Stomach smooth muscle (tissue), 2 donors: Measurements from ENCODE around the gene UQCR11.
"Not testable (repeated sequence)": the region's sequence is repeated elsewhere in the genome, so short reads cannot be mapped to it uniquely, and the experiment has no call there.

Source experiments
- H3K27ac ChIP-seq: one replicate; pipeline ENCODE4 v1.7.0; 2013; ENCODE audit warnings: mild to moderate bottlenecking, low read length, inconsistent platforms
- H3K27me3 ChIP-seq, 2 donors: one replicate each; pipeline ENCODE4 v1.7.0; 2013; ENCODE audit warnings: low read length in 2 of 2; ENCODE audit not compliant: insufficient read depth in 2 of 2, control insufficient read depth in 1 of 2
- H3K36me3 ChIP-seq, 2 donors: one replicate each; pipeline ENCODE4 v1.7.0; 2013; ENCODE audit warnings: low read length in 2 of 2; ENCODE audit not compliant: control insufficient read depth in 2 of 2, insufficient read depth in 2 of 2
- H3K4me1 ChIP-seq: one replicate; pipeline ENCODE4 v1.7.0; 2013; ENCODE audit warnings: low read length; ENCODE audit not compliant: control insufficient read depth, insufficient read depth
- H3K4me3 ChIP-seq, 2 donors: one replicate each; pipeline ENCODE4 v1.7.0; 2013; ENCODE audit warnings: low read length in 2 of 2
- H3K9ac ChIP-seq, 2 donors: one replicate each; pipeline ENCODE4 v1.7.0; 2013; ENCODE audit warnings: low read length in 2 of 2, mild to moderate bottlenecking in 1 of 2
- H3K9me3 ChIP-seq, 2 donors: one replicate each; pipeline ENCODE4 v1.7.0; 2013; ENCODE audit warnings: low read length in 2 of 2; ENCODE audit not compliant: control insufficient read depth in 2 of 2
- donor health status: healthy.
- donor health status: Pancreatic carcinoma.

The UQCR11 gene

DNA sequence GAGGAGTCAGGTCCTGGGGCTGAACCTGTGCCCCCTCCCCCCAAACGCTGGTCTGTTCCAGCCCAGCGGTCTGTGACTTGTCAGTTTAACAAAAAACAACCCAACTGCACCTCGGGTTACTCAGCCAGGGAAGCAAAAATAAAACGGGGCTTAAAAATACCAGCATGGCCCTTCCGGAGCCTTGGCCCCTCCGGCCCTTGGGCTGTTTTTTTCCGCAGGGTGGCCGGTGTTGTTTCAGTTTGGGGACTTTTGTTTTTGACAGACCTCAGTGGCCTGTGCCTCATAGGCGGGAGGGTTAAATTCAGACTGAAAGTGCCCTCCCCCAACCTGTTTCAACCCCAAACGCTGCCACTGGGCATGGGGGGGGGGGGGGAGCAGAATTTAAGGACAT, 43.2 kb upstream of the UQCR11 start:
- Histone ChIP-seq H3K4me3 (no peak overlapping the region), H3K27ac (no peak overlapping the region), H3K4me1 (peaks cover 15% of the 10 kb centered on the region), H3K27me3 (no peaks in the 10 kb centered on the region), H3K9me3 (no peaks in the 10 kb centered on the region), H3K9ac (no peak overlapping the region), H3K36me3 (peaks cover 0 to 7% of the 10 kb centered on the region in 2 donors)

- no peaks in the 10 kb centered on the region for H3K9me3 ChIP-seq
- no peak overlapping the region for H3K27ac ChIP-seq
- H3K4me1 ChIP-seq = peaks cover 13% of the 10 kb centered on the region
- no peak overlapping the region for H3K9ac ChIP-seq
- H3K36me3 ChIP-seq = peaks cover 0 to 9% of the 10 kb centered on the region in 2 donors
- H3K27me3 ChIP-seq = no peaks in the 10 kb centered on the region
- H3K4me3 ChIP-seq = no peak overlapping the region
Measured at GRCh38 chr19:1647501-1648458, 42.5 kb upstream of the UQCR11 start.

DNA sequence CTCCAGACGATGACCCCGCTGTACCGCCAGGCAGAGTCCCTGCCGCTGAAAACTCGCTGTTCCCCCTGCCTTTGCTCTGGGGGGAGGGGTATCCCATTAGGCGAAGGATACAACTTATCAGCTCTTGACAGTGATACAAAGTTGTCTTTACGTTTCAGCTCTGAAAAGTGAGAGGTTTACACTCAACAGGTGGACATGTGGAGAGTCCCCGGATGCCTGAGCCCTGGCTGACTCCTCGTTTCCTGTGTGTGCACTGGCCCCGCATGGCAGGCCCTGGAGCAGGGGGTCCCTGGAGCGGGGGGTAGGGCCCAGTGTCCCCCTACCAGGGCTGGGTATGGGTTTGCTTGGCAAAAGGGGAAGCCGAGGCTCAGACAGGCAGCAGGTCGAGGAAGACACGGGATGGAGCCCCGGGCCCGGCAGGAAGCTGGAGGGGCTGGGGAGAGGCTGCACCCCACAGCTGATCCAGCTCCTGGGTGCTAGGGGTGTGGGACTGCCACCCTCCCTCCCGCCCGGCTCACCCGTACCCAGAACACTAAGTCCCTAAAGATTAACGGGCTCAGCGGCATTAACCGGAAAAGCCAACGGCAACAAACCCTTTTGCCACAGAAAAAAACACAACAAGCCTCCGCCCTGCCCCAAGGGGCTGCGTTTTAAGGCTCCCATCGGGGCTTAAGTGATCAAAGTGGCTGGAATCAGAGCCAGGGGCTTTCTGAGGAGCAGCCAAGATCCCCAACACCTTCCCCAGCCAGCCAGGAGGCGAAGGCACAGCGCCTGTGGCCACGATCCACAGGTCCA, 41.6 kb upstream of the UQCR11 start:
- Histone ChIP-seq H3K4me1 (peaks cover 13% of the 10 kb centered on the region), H3K27ac (no peak overlapping the region), H3K27me3 (no peaks in the 10 kb centered on the region), H3K9ac (no peak overlapping the region), H3K4me3 (no peak overlapping the region), H3K36me3 (peaks cover 0 to 10% of the 10 kb centered on the region in 2 donors), H3K9me3 (no peaks in the 10 kb centered on the region)

DNA sequence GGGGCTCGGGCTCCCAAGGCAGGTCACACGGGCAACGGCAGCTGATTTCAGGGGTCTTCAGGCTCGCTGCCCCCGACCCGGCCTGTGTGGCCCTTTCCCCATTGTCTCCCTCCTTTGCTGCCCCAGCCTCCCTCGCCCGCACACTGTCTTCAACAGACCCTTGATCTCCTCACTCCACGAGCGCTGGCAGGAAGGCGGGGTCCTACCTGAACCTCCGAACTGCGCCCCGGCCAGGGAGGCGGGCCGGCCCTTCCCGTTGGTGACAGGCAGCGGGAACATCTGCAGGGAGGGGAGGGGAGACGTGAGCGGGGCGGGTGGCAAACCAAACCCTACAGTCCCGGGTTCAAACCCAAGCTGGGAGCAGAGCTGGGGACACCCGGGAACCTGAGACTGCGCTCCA, 40.9 kb upstream of the UQCR11 start:
- no peak overlapping the region for H3K9ac ChIP-seq
- H3K4me1 ChIP-seq = peaks cover 10% of the 10 kb centered on the region
- H3K27ac ChIP-seq = no peak overlapping the region
- H3K27me3 ChIP-seq = no peaks in the 10 kb centered on the region
- no peaks in the 10 kb centered on the region for H3K9me3 ChIP-seq
- no peak overlapping the region for H3K4me3 ChIP-seq
- peaks cover 0 to 10% of the 10 kb centered on the region in 2 donors for H3K36me3 ChIP-seq

GRCh38 chr19:1645299-1645698, 40.0 kb upstream of the UQCR11 start:
- H3K4me1 ChIP-seq = peaks cover 2% of the 10 kb centered on the region
- no peaks in the 10 kb centered on the region for H3K27me3 ChIP-seq

DNA sequence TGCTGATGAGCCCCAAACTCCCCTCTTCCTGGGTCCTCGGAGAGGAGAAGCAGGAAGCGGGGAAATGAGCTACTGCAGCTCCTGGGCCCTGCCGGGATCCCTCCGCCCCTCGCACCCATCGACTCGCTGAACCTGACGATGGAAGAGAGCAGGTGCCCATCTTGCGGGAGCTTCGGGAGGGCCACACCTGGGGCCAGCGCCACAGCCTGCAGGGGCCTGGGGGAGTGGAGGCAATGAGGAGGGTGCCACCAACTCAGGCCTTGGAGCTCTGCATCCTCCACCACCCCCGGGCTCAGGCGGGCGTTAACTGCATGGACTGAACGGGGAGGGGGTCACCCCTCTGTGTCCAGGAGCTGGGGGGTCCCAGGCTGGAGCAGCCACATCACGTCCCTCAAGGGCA, 38.8 kb upstream of the UQCR11 start:
- H3K9ac ChIP-seq = no peak overlapping the region
- H3K27ac ChIP-seq = no peak overlapping the region
- H3K36me3 ChIP-seq = peaks cover 0 to 10% of the 10 kb centered on the region in 2 donors
- H3K9me3 ChIP-seq = no peaks in the 10 kb centered on the region
- no peaks in the 10 kb centered on the region for H3K27me3 ChIP-seq
- no peaks in the 10 kb centered on the region for H3K4me1 ChIP-seq
- no peak overlapping the region for H3K4me3 ChIP-seq

More at GRCh38 chr19:1645299-1645698, 40.0 kb upstream of the UQCR11 start:
- H3K4me3 ChIP-seq = no peak overlapping the region
- peaks cover 0 to 10% of the 10 kb centered on the region in 2 donors for H3K36me3 ChIP-seq
- no peaks in the 10 kb centered on the region for H3K9me3 ChIP-seq
- H3K27ac ChIP-seq = no peak overlapping the region
- no peak overlapping the region for H3K9ac ChIP-seq

DNA sequence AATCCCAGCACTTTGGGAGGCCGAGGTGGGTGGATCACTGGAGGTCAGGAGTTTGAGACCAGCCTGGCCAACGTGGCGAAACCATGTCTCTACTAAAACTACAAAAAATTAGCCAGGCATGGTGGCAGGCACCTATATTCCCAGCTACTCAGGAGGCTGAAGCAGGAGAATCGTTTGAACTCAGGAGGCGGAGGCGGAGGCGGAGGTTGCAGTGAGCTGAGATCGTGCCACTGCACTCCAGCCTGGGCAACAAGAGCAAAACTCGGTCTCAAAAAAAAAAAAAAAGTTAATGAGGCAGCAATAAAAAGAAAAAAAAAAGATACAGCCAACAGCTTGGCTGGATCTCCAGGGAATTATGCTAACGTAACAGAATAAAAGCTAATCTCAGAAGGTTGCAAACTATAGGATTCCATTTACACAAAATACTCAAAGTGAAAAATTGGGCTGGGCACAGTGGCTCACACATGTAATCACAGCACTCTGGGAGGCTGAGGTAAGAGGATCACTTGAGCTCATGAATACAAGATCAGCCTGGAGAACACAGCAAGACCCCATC, 35.7 kb upstream of the UQCR11 start:
- not testable (repeated sequence) for H3K27ac ChIP-seq, H3K9ac ChIP-seq, H3K4me1 ChIP-seq, H3K36me3 ChIP-seq, H3K9me3 ChIP-seq, H3K27me3 ChIP-seq, H3K4me3 ChIP-seq

- H3K4me3 ChIP-seq = no peak overlapping the region
- H3K9me3 ChIP-seq = no peaks in the 10 kb centered on the region
- no peak overlapping the region for H3K9ac ChIP-seq
- peaks cover 0 to 7% of the 10 kb centered on the region in 2 donors for H3K36me3 ChIP-seq
- H3K4me1 ChIP-seq = no peaks in the 10 kb centered on the region
- H3K27ac ChIP-seq = no peak overlapping the region
- H3K27me3 ChIP-seq = no peaks in the 10 kb centered on the region
Measured at GRCh38 chr19:1636325-1637236, 31.3 kb upstream of the UQCR11 start.

GRCh38 chr19:1634938-1635243, 29.6 kb upstream of the UQCR11 start:
- Histone ChIP-seq H3K4me1 (no peaks in the 10 kb centered on the region), H3K36me3 (peaks cover 0 to 8% of the 10 kb centered on the region in 2 donors), H3K9me3 (no peaks in the 10 kb centered on the region), H3K9ac (no peak overlapping the region), H3K27ac (no peak overlapping the region), H3K27me3 (no peaks in the 10 kb centered on the region), H3K4me3 (no peak overlapping the region)
